HepG2 (cell line): ENCODE measurements around the gene NIN. TPM values are rescaled to one million over a fixed set of nuclear protein-coding genes. Genes with fewer than 3 reads are reported as not detected.

ENCODE experiments used
- ATAC-seq: fragments of 200-7000 bp; cut with Tn5 transposase; 3 replicates; pipeline ENCODE4 v1.9.1; 2020; ENCODE audit warnings: mild to moderate bottlenecking, moderate library complexity
- BruUV-seq: library from RNA; stranded (reverse); fragments of 400-500 nt; replicated peaks from 2 replicates; lab custom pipeline; 2021; lab: Mats Ljungman, UMichigan
- CTCF ChIA-PET: fragments of 300-600 bp; formaldehyde crosslinking; extraction: SDS; loops from one replicate; lab custom pipeline; 2021; ENCODE audit warnings: low total read pairs, inconsistent platforms, low intra/inter-chr PET ratio; lab: Yijun Ruan, JAX
- POLR2A ChIA-PET: fragments of 350-600 bp; sonication (Branson Sonifier 250); formaldehyde crosslinking; loops from one replicate; lab custom pipeline; 2020; ENCODE audit warnings: antibody characterized with exemption, inconsistent platforms; lab: Yijun Ruan, JAX
- DNase-seq: peaks from one replicate; pipeline ENCODE4 v3.0.0-alpha.2; 2015; ENCODE audit warnings: low spot score
- FAIRE-seq: peaks from 3 replicates; lab custom pipeline; 2011; peaks lifted over from hg19 to GRCh38; lab: Jason Lieb, UNC
- H2AFZ ChIP-seq: one replicate; pipeline ENCODE4 v1.6.1; 2011; ENCODE audit warnings: low read length, inconsistent platforms
- H3K27ac ChIP-seq: fragments of 300-600 bp; 3 replicates; pipeline ENCODE4 v1.8.0; 2011; ENCODE audit warnings: mixed run types, mild to moderate bottlenecking, mixed read lengths, low read length, inconsistent platforms; ENCODE audit not compliant: insufficient read depth; ENCODE audit errors: extremely low read length
- H3K27me3 ChIP-seq, 2 experiments: fragments of 200-600 bp in 1 of 2; 2 replicates in 1 of 2; 3 replicates in 1 of 2; pipeline versions ENCODE4 v1.6.0 to v1.8.0; 2011; ENCODE audit warnings: low read length in 2 of 2, mild to moderate bottlenecking in 2 of 2, moderate library complexity in 2 of 2, inconsistent platforms in 1 of 2; ENCODE audit not compliant: insufficient read depth in 2 of 2, control insufficient read depth in 1 of 2
- H3K36me3 ChIP-seq, 2 experiments: fragments of 200-600 bp in 1 of 2; replicated peaks in 1 of 2; 2 replicates in 1 of 2; 3 replicates in 1 of 2; pipeline versions ENCODE4 v1.5.1 to v1.8.0; 2011; ENCODE audit warnings: low read length in 2 of 2, inconsistent platforms in 1 of 2; ENCODE audit not compliant: insufficient read depth in 2 of 2, control insufficient read depth in 1 of 2
- H3K4me1 ChIP-seq: 2 replicates; pipeline ENCODE4 v1.5.1; 2012; ENCODE audit warnings: low read length, inconsistent platforms; ENCODE audit not compliant: insufficient read depth
- H3K4me2 ChIP-seq: 2 replicates; pipeline ENCODE4 v1.6.0; 2011; ENCODE audit warnings: low read depth, low read length, inconsistent platforms
- H3K4me3 ChIP-seq, 3 experiments: fragments of 200-600 bp in 1 of 3; sonication (generic), shearing (Covaris generic) in 1 of 3; replicated peaks in 1 of 3; 2 replicates each; pipeline ENCODE4 v1.5.1; 2011 to 2016; ENCODE audit warnings: low read length in 3 of 3, inconsistent platforms in 2 of 3, low read depth in 2 of 3, mild to moderate bottlenecking in 2 of 3, control low read depth in 1 of 3, mixed read lengths in 1 of 3; ENCODE audit not compliant: insufficient read depth in 1 of 3
- H3K79me2 ChIP-seq: one replicate; pipeline ENCODE4 v1.6.1; 2011; ENCODE audit warnings: low read length, inconsistent platforms; ENCODE audit not compliant: insufficient read depth
- H3K9ac ChIP-seq: 2 replicates; pipeline ENCODE4 v1.6.0; 2011; ENCODE audit warnings: mild to moderate bottlenecking, low read depth, low read length, inconsistent platforms; ENCODE audit not compliant: insufficient read depth
- H3K9me3 ChIP-seq: 2 replicates; pipeline ENCODE4 v1.5.1; 2012; ENCODE audit warnings: mild to moderate bottlenecking, low read length
- H4K20me1 ChIP-seq: 2 replicates; pipeline ENCODE4 v1.6.0; 2011; ENCODE audit warnings: inconsistent platforms, mild to moderate bottlenecking, low read length, moderate library complexity; ENCODE audit not compliant: insufficient read depth
- ATAD3A ChIP-seq: sonication (generic); formaldehyde crosslinking; IDR thresholded peaks from 2 replicates; pipeline ENCODE4 v1.4.0; 2020; ENCODE audit warnings: missing genetic modification reagents
- CBX2 ChIP-seq, 2 experiments: fragments of 200-600 bp in 1 of 2; sonication (generic); formaldehyde crosslinking in 1 of 2; IDR thresholded peaks; 2 replicates each; pipeline versions ENCODE4 v1.7.0 to v1.8.1; 2018 to 2022; ENCODE audit warnings: low read depth in 2 of 2, low read length in 1 of 2, mild to moderate bottlenecking in 1 of 2, missing genetic modification reagents in 1 of 2
- FOXA1 ChIP-seq, 2 experiments: fragments of 450-650 bp in 1 of 2; sonication (generic) in 1 of 2; formaldehyde crosslinking in 1 of 2; IDR thresholded peaks; 2 replicates each; pipeline versions ENCODE4 v1.4.0 to v1.6.1; 2016 to 2020; ENCODE audit warnings: missing genetic modification reagents in 1 of 2
- MTERF4 ChIP-seq: sonication (generic); formaldehyde crosslinking; IDR thresholded peaks from 2 replicates; pipeline ENCODE4 v1.8.0; 2023; ENCODE audit warnings: mild to moderate bottlenecking, missing genetic modification reagents
- PHB2 ChIP-seq: fragments of 450-650 bp; IDR thresholded peaks from 2 replicates; pipeline ENCODE4 v1.6.1; 2018; ENCODE audit not compliant: partially characterized antibody
- SAP130 ChIP-seq: IDR thresholded peaks from 2 replicates; pipeline ENCODE4 v1.6.1; 2016; ENCODE audit warnings: low read depth
- SMARCE1 ChIP-seq: fragments of 450-650 bp; IDR thresholded peaks from 2 replicates; pipeline ENCODE4 v1.6.1; 2017; ENCODE audit warnings: borderline replicate concordance
- ZNF773 ChIP-seq: sonication (generic); formaldehyde crosslinking; IDR thresholded peaks from 2 replicates; pipeline ENCODE4 v1.4.0; 2020; ENCODE audit warnings: missing genetic modification reagents, borderline replicate concordance
- WGBS: methylation state at CpG from one replicate; pipeline ENCODE4 v1.1.6; 2017; ENCODE audit warnings: low lambda C conversion rate; 5-methylcytosine and 5-hydroxymethylcytosine counted together
- in situ Hi-C: cut with HindIII; loops from 2 replicates; pipeline ENCODE4 v1.10.0; 2017; ENCODE audit warnings: low pct_unique_long_range_greater_than_20kb; ENCODE audit not compliant: extremely low pct_ligation_motif_present
- intact Hi-C: fragments of 100-400 bp; cut with micrococcal nuclease; formaldehyde crosslinking; loops from one replicate; pipeline ENCODE4 v1.10.0; 2022; ENCODE audit not compliant: unreplicated experiment
- polyA plus RNA-seq, 8 experiments: library from polyadenylated mRNA; depleted of rRNA in 3 of 8; stranded (reverse) in 7 of 8; unstranded in 1 of 8; fragments of >200 nt; fragmentation: Illumina TruSeq in 4 of 8; extraction: Trizol in 4 of 8; gene quantifications; 2 replicates each; pipeline versions ENCODE4 v1.2.1 to v1.2.3, GENCODE V29; 2011 to 2016; ENCODE audit warnings: low read depth in 4 of 8, missing spikeins in 1 of 8, mixed read lengths in 1 of 8; ENCODE audit not compliant: insufficient read depth in 1 of 8
- total RNA-seq, 5 experiments: library from RNA; depleted of rRNA; stranded (reverse); fragments of >200 nt; fragmentation: Illumina TruSeq; extraction: Trizol; gene quantifications; 2 replicates each; pipeline ENCODE4 v1.2.3, GENCODE V29; 2016; ENCODE audit warnings: low read depth in 1 of 5

NIN gene
- total and polyA plus RNA-seq, 2 of the 13 experiments (the other 11 are each of a cell fraction or from before 2014, with no cell fraction given): 2.8 to 9.7 TPM

- 2% methylated on average over 5 of the region's 5 CpGs for WGBS
- ATAC-seq: no peak
- Histone ChIP-seq H3K27ac (no peak overlapping the region), H3K9me3 (no peaks in the 10 kb centered on the region), H2AFZ (no peak overlapping the region), H3K9ac (no peak overlapping the region), H3K4me2 (peak overlapping the region; percentile 32), H3K4me1 (peaks cover 16% of the 10 kb centered on the region), H4K20me1 (no peaks in the 10 kb centered on the region), H3K79me2 (no peaks in the 10 kb centered on the region), H3K4me3 (no peak overlapping the region), H3K27me3 (peaks cover 1 to 11% of the 10 kb centered on the region in 2 experiments; a peak in 2 of 5 replicates), H3K36me3 (no peaks in the 10 kb centered on the region)
- ChIA-PET CTCF (no interaction called here), POLR2A (no interaction called here)
- TF ChIP-seq SAP130 (CRISPR knock-in tag): 0 out of 2 replicates have a peak, but pooled peaks have one; percentile 15
- TF ChIP-seq ATAD3A (CRISPR knock-in tag): no peak
- TF ChIP-seq PHB2: no peak
- no peak for FAIRE-seq
- intact Hi-C loops (no loop called here), in situ Hi-C loops (no loop called here)
- BruUV-seq: no TSS peak
- DNase-seq: peak; percentile 1
Observed at GRCh38 chr14:50677527-50678063, 153.4 kb downstream of the NIN start.

GRCh38 chr14:50676814-50677516 is 154.0 kb downstream of the NIN start:
- no peak overlapping the region for H3K27ac ChIP-seq
- peak overlapping the region; percentile 32; the same call in 1 of the 2 replicates for H3K4me2 ChIP-seq
- no peaks in the 10 kb centered on the region for H3K79me2 ChIP-seq
- H3K4me3 ChIP-seq: no peak overlapping the region
- no peaks in the 10 kb centered on the region for H3K36me3 ChIP-seq
- in situ Hi-C loops: no loop called here
- intact Hi-C loops: no loop called here
- FAIRE-seq: no peak
- ChIA-PET POLR2A (interaction anchor here (0.7 kb wide), 1 partner anchor 9 kb away, joined by 3 read pairs; the partner anchor contains the start of gene SAV1), CTCF (no interaction called here)
- WGBS: 47% methylated on average over 7 of the region's 7 CpGs
- DNase-seq: no peak
- H3K9ac ChIP-seq: no peak overlapping the region
- no TSS peak for BruUV-seq
- no peak for ATAC-seq
- no peaks in the 10 kb centered on the region for H3K9me3 ChIP-seq
- H3K27me3 ChIP-seq: peaks cover 1 to 11% of the 10 kb centered on the region in 2 experiments; a peak in 2 of 5 replicates
- H3K4me1 ChIP-seq: peaks cover 16% of the 10 kb centered on the region
- TF ChIP-seq CBX2 (IDR thresholded peaks at IDR 0.05; ENCODE audit: low read depth, low read length) (0 out of 2 replicates have a peak, but pooled peaks have one; percentile 21), CBX2 (CRISPR knock-in tag; IDR thresholded peaks at IDR 0.05; ENCODE audit: low read depth) (no peak), FOXA1 (IDR thresholded peaks at IDR 0.05) (no peak), FOXA1 (CRISPR knock-in tag; IDR thresholded peaks at IDR 0.05) (no peak), ZNF773 (CRISPR knock-in tag) (no peak), SMARCE1 (no peak), MTERF4 (CRISPR knock-in tag) (no peak)
- no peaks in the 10 kb centered on the region for H4K20me1 ChIP-seq
- no peak overlapping the region for H2AFZ ChIP-seq
